DMS114 treated with DMSO at 0.1 percent for 48 hours (cell line): ENCODE results near the gene WNK2.

Experiments
- DNase-seq: peaks from one replicate; lab custom pipeline; 2025; ENCODE audit not compliant: unreplicated experiment; lab: John Stamatoyannopoulos, UW

Gene WNK2

DNA sequence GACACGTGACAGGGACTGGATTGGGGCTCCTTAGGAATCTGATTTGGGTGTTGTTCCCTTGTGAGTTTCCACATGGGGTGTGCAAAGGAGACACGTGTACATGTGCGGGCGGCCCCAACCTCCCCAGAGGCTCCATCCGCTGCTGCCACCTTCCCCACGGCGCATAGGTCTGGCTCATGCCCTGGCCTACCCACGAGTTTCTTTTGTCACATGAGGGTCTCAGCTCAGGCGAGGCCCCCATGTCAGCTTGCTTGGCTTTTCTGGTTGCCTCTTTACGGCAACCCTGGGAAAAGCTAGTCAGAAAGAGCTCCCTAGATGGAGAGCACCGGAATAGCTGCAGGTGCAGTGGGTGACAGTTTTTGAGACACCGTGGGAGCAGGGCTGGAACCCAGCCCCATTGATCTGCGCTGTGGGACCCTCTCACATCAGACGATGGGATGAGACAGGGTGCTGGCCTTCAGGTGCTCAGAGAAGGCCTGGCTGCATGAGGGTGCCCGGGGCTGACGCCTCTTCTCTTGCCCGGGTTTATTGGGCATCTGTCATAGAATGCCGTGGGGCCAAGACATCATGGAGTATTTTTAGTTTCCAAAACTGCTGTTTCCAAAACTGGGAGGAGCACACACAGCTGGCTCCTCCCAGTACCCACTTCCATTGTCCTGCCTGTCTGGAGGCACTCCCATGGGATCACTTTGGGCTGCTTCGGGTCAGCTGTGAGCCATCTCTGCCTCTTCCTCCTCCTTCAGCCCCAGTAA, 107.8 kb downstream of the WNK2 start:
- no peak for DNase-seq

- DNase-seq: no peak
Measured at GRCh38 chr9:93292288-93292615, 108.3 kb downstream of the WNK2 start.

DNA sequence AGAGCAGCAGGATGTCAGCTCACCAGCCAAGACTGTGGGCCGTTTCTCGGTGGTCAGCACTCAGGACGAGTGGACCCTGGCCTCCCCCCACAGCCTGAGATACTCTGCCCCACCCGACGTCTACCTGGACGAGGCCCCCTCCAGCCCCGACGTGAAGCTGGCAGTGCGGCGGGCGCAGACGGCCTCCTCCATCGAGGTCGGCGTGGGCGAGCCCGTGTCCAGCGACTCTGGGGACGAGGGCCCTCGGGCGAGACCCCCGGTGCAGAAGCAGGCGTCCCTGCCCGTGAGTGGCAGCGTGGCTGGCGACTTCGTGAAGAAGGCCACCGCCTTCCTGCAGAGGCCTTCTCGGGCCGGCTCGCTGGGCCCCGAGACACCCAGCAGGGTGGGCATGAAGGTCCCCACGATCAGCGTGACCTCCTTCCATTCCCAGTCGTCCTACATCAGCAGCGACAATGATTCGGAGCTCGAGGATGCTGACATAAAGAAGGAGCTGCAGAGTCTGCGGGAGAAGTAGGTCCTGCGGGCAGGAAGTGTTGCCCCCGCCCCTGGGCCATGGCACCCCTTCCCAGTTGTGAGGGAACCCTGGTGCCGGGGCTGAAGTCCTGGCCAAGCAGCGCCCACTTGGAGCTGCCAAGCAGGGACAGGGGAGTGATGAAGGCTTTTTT, 108.9 kb downstream of the WNK2 start:
- no peak for DNase-seq

DNA sequence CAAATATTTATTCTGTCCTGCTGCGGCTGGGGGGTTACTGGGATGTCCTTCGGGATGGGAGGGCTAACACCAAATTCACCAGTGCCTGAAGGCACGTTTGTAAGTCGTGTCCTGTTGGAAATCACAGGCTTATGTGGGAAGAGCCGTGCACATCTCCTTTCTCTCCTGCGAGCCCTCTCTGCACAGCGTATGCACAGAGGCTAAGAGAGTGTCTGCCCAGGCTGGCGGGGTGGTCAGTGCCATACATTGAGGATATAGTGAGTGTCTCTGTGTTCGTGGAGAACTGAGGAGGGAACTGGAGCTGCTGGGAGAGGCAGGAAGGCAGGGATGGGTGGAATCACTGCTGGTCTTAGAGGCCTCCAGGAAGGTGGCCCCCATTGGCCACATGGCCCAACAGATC, 110.1 kb downstream of the WNK2 start:
- DNase-seq: no peak

- no peak for DNase-seq
Measured at GRCh38 chr9:93295031-93295430, 111.1 kb downstream of the WNK2 start.

DNA sequence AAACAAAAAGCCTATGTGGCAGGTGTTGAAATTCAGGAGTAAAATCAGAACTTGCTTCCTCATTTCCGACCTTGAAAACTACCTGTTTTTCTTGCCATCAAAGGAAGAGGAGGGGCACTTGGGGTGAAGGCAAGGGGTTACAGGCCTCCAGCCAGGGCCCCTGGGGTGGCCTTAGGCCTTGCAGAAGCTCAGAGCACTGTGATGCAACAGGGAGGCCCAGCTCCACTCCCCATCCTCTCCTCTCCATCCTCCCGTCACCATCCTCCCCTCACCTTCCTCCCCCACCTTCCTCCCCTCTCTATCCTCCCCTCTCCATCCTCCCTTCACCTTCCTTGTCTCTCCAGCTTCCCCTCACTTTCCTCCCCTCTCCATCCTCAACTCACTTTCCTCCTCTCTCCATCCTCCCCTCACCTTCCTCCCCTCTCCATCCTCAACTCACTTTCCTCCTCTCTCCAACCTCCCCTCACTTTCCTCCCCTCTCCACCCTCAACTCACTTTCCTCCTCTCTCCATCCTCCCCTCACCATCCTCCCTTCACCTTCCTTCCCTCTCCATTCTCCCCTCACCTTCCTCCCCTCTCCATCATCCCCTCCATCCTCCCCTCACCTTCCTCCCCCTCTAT, 111.6 kb downstream of the WNK2 start:
- DNase-seq: no peak

DNA sequence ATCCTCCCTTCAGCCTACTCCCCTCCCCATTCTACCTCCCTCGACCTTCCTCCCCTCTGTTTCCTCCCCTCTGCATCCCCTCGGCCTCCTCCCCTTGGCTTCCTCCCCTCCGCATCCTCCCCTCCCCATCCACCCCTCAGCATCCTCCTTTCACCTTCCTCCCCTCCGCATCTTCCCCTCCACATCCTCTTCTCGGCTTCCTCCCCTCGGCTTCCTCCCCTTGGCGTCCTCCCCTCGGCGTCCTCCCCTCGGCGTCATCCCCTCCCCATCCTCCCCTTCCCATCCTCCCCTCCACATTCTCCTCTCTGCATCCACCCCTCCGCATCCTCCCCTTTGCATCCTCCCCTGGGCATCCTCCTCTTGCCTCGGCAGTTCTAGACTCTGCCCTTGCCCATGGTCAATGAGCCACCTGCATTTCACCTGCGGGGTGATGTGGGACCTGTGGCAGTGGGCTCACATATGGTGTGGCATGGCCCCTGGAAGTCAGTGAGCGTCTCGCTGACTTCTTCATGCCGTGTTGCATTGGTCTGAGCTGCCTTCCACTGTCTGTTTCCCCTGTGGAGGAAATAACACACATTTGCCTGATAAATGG, 113.0 kb downstream of the WNK2 start:
- no peak for DNase-seq

DNA sequence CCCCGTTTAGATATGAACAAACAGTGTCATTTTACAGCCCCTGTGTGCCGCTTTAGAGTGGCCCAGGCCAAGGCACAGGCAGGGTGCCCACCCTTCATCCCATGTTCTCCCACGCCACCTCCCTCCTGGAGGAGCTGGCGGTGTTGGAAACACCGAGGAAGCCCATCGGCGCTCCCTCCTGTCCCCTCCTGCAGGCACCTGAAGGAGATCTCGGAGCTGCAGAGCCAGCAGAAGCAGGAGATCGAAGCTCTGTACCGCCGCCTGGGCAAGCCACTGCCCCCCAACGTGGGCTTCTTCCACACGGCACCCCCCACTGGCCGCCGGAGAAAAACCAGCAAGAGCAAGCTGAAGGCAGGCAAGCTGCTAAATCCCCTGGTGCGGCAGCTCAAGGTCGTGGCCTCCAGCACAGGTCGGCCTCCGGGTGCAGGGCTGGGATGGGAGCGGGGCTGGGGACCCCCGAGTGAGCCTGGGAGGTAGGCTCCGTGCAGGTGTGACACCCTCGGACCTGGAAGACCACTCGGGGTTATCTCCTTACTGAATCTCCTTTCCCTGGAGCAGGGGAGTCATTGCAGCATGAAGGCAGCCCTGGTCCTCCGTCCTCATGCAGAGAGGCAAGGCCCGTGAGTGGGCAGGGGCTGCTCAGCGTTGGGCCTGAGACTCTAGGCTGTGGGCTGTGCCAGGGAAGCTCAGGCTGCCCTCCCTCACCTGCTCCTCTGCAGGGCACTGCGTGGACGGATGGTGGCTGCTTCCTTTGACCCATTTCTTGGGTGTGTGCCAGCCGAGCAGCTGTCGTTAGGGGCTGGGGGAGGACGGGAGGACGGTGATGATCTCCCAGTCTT, 113.9 kb downstream of the WNK2 start:
- DNase-seq: no peak

- DNase-seq: no peak
Measured at GRCh38 chr9:93298498-93299417, 114.8 kb downstream of the WNK2 start.

DNA sequence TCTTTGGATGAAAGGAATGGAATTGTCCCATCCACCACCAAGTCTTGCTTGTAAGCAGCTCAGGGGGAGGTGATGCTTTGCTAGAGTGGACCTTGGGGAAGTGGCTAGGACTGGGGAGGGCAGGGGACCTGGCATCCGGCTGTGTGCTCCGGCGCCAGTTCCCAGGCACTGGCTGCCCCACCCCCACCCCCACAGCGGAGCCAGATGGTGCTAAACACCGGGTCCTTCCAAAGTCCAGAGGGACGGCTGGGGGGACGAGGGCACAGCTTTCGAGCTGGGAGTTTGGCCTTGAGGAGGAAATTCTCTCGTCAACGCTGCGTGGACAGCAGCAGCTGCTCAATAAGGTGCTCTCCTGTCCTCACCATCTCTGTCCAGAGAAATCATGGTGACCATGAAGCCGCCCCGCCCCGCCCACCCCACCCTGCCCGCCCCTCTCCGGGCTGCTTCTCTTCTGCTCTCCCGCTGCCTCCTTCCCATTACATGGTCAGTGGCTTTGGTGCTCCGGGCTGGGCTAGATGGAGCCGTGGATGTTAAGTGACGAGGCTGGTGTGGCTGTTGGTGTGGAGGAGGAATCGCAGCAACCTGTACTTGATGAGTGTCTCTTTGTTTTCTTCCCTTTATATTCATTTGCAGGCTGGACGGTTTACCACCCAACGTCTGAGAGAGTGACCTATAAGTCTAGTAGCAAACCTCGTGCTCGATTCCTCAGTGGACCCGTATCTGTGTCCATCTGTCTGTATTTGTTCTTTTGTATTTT, 115.7 kb downstream of the WNK2 start:
- DNase-seq: no peak

- DNase-seq: no peak
Measured at GRCh38 chr9:93300175-93300572, 116.2 kb downstream of the WNK2 start.

DNA sequence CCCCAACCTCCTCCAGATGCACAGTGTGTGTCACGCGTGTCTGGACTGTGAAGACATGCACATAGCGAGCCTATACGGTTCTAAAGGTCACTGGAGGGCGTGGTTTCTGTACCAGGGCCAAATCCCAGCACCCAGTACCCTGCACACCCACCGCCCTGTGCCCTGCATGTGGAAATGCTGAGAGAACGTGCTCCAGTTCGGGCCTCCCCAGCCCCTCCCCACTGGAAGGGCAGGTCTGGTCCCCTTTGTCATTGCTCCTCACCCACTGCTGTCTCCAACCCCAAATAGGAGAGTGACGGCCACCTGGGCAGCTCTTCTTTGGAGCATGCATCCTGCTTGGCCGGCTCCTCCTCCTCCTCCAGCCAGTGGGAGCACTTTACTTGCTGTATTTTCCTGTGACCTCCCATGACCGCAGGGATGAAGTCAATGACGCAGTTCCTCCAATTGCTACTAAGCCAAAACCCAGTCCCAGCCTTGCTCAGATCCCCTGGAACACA, 116.7 kb downstream of the WNK2 start:
- no peak for DNase-seq

DNA sequence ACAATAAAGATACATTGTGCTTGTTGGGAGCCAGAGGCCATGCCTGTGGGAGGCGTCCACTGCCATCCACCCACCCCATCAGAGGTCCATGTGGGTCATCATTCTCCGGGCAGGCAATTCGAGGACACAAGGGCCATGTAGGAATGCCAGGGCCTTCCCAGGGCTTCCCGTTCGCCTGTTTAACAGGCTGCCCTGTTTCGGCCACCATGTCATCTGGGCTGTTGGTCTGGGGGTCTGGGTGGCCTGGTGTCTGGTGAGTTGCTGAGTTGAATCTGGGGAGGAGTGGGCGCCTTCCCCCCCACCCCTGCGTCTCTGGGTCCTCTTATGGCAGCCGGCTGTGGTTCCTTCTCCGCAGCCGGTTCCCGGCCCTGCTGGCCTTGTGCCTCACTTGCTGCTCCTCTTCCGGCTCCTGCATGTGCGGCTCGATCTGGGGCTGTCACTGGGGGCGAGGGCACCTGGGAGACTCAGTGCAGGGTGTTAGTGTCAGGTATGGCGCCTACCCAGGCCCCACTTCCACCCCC, 117.4 kb downstream of the WNK2 start:
- no peak for DNase-seq

DNA sequence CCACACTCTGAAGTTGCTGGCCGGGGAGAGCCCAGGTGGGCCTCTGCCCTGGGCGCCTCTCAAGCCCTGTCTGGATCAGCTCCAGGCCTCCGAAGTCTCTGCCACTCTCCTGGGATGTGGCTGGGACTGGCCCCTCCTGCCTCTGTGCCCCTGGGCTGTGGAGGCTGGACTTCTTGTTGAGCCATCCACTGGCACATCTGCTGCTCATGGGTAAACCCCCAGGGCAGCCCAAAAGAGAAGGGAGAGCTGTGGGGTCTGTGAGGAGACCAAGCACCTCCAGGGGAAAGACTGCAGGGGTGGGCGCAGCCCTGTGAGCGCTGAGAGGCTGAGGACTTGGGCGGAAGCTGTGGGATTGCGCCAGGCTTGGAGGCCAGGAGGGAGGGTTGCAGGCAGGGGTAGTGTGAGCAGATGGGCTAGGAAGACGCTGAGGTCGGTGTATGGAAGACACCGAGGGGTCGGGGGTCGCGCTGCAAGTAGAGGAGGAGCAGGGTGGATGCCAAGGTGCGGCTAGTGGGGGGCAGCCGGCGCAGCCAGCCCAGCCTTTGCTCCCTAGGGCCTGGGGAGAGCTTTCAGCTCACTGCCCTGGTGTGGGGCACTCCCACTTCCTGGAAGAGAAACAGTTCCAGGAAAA, 118.1 kb downstream of the WNK2 start:
- DNase-seq: no peak

DNA sequence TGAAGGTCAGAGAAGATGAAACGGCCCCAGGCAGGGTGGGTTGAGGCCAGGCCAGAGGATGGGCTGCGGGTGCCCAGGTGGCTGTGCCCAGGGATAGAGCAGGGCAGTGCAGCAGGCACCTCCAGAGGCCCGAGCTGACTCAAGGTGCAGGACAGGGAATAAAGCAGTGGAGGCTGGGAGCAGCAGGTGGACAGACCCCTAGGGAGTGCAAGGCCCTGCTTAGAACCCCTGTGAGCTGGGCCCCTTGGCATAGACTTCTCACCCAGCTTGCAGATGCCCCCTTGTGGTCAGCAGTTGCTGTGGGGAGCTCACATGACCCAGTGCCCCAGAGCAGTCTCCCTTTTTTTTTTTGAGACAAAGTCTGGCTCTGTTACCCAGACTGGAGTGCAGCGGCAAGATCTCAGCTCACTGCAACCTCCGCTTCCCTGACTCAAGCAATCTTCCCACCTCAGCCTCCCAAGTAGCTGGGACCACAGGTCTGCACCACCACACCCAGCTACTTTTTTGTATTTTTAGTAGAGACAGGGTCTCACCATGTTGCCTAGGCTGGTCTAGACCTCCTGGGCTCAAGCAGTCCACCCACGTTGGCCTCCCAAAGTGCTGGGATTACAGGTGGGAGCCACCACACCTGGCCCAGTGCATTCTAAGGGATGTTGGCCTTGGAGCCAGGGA, 118.8 kb downstream of the WNK2 start:
- peak; percentile 4 for DNase-seq

- DNase-seq: no peak
Measured at GRCh38 chr9:93303258-93303771, 119.4 kb downstream of the WNK2 start.

DNA sequence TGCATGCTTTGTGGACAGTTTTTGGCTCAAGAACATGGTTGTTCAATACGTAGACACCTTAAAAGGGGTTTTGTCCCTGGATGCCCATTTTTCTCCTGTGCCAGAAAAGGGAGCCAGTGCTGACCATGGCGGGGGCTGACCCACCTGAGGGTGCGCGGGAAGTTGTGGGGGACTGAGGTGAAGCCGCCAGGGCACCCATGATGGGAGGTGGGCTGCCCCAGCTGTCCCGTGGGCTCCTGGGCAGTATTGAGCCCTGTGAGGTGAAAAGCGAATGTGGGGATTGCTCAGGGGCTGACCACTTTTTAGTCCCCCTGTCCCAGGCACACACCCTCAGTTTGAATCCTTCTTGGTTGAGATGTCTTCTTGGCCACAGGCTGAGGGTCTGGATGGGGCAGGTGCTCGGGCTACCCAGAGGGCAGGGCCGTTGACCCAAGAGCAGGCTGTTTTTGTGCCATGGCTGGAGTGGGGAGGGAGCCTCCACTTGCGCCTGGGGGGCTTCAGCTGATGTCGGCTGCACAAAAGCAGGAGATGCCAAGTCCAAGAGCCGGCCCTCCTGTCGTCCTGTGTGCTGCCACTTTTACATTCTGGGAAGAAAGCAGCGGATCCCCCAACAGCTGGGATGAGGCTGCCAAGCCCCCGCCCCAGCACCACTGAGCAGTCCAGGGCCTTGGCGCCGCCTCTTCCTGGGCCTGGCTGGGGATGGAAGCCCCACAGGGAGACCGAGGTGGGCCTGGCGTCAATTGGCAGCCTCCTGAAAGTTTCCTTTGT, 120.1 kb downstream of the WNK2 start:
- DNase-seq: no peak
